ENCODE data around the gene SRP14.
"Not testable (repeated sequence)": the region's sequence is repeated elsewhere in the genome, so short reads cannot be mapped to it uniquely, and the experiment has no call there.

SRP14 gene

GRCh38 chr15:40028853-40029252 lies 10.1 kb downstream of the SRP14 start:
- DNase-seq (ENCODE audit: low spot score), result peak; percentile 33

DNA sequence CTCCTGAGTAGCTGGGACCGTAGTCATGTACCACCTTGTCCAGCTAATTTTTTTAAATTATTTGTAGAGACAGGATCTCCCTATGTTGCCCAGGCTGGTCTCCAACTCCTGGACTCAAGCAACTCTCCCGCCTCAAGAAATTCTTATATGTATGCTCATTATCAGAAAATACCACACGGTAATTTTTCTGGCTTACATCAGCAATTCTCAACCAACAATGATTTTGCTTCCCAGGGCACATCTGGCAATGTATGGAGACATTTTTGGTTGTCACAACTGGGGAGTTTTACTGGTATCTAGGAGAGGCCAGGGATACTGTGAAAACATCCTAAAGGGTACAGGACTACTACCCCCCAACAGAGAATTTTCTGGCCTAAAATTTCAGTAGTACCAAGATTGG lies 10.8 kb downstream of the SRP14 start:
- DNase-seq (ENCODE audit: low spot score), result no peak

DNA sequence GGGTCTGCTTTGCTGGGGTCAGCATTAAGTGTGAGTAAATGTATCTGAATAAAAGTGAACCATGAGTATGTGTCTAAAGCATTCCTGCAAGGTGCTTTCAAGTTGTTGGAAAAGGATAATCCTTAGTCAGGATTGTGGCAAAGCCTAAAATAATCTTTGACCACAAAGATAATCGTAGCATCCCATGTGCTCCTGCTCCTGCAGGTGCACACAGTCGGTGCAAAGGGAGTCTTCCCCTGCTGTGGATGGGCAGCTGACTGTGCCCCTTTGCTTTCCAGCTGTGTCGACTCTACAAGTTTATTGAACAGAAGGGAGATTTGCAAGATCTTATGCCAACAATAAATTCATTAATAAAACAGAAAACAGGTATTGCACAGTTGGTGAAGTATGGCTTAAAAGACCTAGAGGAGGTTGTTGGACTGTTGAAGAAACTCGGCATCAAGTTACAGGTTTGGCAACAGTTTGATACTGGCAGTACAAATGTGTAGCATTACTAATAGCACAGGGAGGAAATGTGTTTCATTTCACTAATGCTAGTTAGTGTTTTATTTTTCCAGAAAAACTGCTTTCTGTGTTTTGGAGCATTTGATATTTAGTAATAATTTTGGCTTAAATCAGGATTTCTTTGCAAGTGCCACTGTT lies 22.6 kb downstream of the SRP14 start:
- no peak for DNase-seq (ENCODE audit: low spot score)

GRCh38 chr15:40014390-40014789 lies 24.6 kb downstream of the SRP14 start:
- no peak for DNase-seq (ENCODE audit: low spot score)

GRCh38 chr15:40013372-40013771 lies 25.6 kb downstream of the SRP14 start:
- DNase-seq (ENCODE audit: low spot score), result not testable (repeated sequence)

DNA sequence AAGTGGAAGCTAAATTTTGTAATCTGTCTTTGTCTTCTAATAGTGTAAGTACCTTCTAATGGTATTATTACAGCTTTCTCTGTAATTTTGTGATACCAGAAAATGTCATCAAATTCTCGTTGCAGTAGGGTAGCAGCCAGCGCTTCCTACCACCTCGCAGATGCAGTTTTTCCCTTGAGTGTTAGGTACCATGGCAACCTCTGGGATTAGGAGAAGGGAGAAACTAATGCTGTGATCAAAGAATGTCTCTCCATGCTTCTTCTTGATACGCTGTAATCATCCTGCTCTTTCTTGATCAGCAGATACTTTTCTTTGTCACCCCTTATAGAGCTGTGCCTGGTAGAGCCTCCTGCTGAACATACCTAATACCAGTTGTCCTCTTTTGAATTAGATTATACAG lies 27.7 kb downstream of the SRP14 start:
- no peak for DNase-seq (ENCODE audit: low spot score)

- DNase-seq (ENCODE audit: low spot score), result no peak
Measured at GRCh38 chr15:40010686-40011085, 28.3 kb downstream of the SRP14 start.

- no peak for DNase-seq (ENCODE audit: low spot score)
Measured at GRCh38 chr15:40008061-40008765, 30.8 kb downstream of the SRP14 start.

GRCh38 chr15:40006646-40007045 lies 32.3 kb downstream of the SRP14 start:
- DNase-seq (ENCODE audit: low spot score), result no peak

DNA sequence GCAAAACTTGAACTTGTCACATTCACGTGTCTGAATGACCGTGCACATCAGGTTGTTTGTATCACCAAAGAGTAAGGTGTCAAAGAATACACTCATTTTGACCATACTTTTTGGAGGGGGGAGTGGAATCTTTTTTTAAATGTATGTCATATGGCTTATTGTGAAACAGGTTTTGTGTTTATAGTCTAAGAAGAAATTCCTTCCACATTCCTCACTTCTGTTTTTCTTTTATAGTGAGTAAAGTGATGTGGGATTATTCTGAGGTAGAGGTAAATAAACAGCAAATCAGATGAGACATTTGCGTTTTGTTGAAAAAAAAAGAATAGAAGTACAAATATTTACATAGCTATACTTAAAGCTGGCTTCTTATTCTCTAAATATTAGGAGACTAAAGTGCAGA lies 33.0 kb downstream of the SRP14 start:
- DNase-seq (ENCODE audit: low spot score), result no peak

DNA sequence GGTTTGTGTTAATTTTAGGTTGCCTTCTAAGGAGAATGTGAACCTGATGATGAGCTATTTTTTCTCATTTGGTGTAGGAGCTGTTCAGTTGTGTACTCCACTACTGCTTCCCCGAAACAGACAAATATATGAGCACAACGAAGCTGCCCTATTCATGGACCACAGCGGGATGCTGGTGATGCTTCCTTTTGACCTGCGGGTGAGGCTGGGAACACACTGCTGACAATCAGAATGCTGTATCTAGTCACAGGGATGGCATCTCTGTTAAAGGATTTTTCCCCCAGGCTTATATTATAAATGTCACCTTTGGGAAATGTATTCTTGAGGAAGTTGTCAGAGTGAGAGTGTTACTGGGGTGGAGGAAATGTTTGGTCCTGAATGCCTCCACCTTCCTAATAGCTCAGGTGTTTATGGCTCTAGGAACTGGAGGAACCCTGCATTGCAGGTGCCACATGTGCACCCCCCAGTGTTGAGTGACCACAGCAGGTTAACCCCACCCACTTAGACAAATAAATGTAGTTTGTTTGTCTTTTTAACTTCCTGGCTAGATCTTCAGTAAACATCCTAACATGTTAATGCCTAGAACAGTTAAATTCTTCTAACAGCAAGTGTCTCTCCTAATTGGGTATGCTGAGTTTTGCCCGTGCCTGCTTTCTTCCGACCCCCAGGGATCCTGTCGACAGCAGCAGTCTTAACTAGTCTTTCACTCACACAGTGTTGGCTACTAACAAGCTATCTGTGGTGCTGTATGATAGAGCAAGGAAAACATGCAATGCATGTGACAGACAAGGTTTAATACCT lies 35.7 kb downstream of the SRP14 start:
- DNase-seq (ENCODE audit: low spot score), result no peak

DNA sequence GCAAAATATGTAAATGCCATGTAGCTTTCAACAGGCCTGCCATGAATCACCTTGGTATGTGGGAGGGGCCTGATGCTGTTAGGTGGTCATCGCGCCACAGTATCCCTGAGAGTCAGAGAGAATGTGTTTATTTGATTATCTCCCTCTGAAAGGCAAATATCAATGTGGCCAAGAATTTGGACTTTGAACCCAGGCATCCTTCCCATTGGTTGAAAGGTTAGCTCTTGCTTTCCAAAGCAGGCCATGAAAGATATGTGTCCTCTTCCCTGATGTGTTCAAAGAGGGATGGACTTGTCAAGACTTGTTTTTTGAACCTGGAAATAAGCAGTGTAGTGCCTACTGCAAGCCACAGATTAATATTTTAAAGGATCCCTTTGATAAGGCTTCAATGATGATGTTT lies 36.7 kb downstream of the SRP14 start:
- DNase-seq (ENCODE audit: low spot score), result no peak

- DNase-seq (ENCODE audit: low spot score), result no peak
Measured at GRCh38 chr15:39999538-40000200, 39.3 kb downstream of the SRP14 start.

GRCh38 chr15:39998511-39999077 lies 40.4 kb downstream of the SRP14 start:
- DNase-seq (ENCODE audit: low spot score), result no peak

DNA sequence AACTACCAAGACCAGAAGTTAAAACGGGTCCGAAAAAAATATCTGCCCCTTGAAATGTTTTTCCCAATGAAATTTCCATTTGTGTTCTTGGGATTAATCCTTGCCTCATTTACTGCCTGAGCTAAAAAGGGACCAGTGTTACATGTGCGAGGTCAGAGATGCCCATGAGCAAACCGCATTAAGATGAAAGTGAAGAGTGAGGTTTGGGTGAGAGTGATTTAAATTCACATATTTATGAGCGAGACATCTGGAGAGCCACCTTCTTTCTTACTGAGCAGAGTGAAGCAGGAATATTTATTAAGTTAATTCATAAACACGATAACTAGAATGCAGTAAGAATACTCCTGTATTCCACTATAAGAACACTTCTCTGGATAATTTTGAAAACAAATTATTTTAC lies 41.3 kb downstream of the SRP14 start:
- DNase-seq (ENCODE audit: low spot score), result no peak

GRCh38 chr15:39997031-39997430 lies 42.0 kb downstream of the SRP14 start:
- DNase-seq (ENCODE audit: low spot score), result no peak

DNA sequence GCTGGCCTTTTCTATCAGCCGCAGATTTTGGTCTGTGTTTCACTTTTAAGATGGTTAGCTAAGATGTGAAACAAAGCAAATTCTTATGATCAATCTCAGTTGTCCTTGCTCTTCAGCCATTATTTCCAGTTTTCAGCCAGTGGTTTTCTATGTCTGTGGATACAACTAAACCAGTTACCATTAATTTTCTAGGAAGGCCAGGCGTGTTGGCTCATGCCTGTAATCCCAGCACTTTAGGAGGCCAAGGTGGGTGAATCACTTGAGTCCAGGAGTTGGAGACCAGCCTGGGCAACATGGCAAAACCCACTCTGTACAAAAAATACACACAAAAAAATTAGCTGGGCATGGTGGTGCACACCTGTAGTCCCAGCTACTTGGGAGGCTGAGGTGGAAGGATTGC lies 42.8 kb downstream of the SRP14 start:
- not testable (repeated sequence) for DNase-seq (ENCODE audit: low spot score)

- DNase-seq (ENCODE audit: low spot score), result not testable (repeated sequence)
Measured at GRCh38 chr15:39992953-39993352, 46.0 kb downstream of the SRP14 start.

DNA sequence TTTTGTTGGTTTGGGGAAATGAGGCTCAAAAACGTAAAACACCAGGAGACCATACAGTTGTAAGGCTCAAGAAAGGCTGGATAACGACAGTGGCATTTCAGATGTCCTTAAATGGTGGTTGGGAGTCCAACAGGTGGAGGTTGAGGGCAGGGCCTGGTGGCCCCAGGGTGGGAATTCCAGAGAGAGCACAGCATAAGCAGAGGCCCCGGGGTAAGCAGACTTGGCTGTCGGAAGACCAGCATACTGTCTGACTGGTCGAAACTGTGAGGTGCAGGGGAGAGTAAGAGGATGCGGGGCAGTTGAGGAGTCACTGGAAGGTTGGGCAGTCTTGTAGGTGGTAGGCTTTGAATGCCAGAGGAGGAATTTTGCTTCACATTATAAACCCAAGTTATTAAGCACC lies 48.3 kb downstream of the SRP14 start:
- no peak for DNase-seq (ENCODE audit: low spot score)

GRCh38 chr15:39987821-39988220 lies 51.2 kb downstream of the SRP14 start:
- no peak for DNase-seq (ENCODE audit: low spot score)

All from kidney capillary endothelial cell (primary cell).